MM.1S (cell line): ENCODE measurements around the gene UBE2D2.

Experiments used
- DNase-seq: peaks from one replicate; pipeline ENCODE4 v3.0.0-alpha.2; 2015
- H2AFZ ChIP-seq: fragments of 300-600 bp; sonication (generic); 2 replicates; pipeline ENCODE4 v1.6.0; 2016; ENCODE audit warnings: antibody characterized with exemption, low read length
- H3F3A ChIP-seq: fragments of 300-600 bp; sonication (generic); 2 replicates; pipeline ENCODE4 v1.6.1; 2016; ENCODE audit warnings: mild to moderate bottlenecking, antibody characterized with exemption, low read length, moderate library complexity, mixed read lengths; ENCODE audit not compliant: insufficient read depth
- H3K27ac ChIP-seq: fragments of 300-600 bp; sonication (generic); 2 replicates; pipeline ENCODE4 v1.5.1; 2016; ENCODE audit warnings: mild to moderate bottlenecking, low read length
- H3K27me3 ChIP-seq: fragments of 300-600 bp; sonication (generic); replicated peaks from 2 replicates; pipeline ENCODE4 v1.6.0; 2016; ENCODE audit warnings: low read length; ENCODE audit not compliant: insufficient read depth
- H3K36me3 ChIP-seq: fragments of 300-600 bp; sonication (generic); replicated peaks from 2 replicates; pipeline ENCODE4 v1.6.1; 2016; ENCODE audit warnings: mild to moderate bottlenecking, low read length, mixed read lengths; ENCODE audit not compliant: insufficient read depth
- H3K4me1 ChIP-seq: fragments of 300-600 bp; sonication (generic); 2 replicates; pipeline ENCODE4 v1.6.1; 2016; ENCODE audit warnings: low read length, mixed read lengths
- H3K4me2 ChIP-seq: fragments of 300-600 bp; sonication (generic); 2 replicates; pipeline ENCODE4 v1.6.0; 2016; ENCODE audit warnings: low read depth, low read length
- H3K4me3 ChIP-seq: fragments of 300-600 bp; sonication (generic); 2 replicates; pipeline ENCODE4 v1.5.1; 2016; ENCODE audit warnings: low read length, mixed read lengths
- H3K79me2 ChIP-seq: fragments of 300-600 bp; sonication (generic); 2 replicates; pipeline ENCODE4 v1.6.1; 2016; ENCODE audit warnings: mixed run types, low read length, mixed read lengths
- H3K9ac ChIP-seq: fragments of 300-600 bp; sonication (generic); 2 replicates; pipeline ENCODE4 v1.6.1; 2016; ENCODE audit warnings: low read length, mixed read lengths
- H3K9me2 ChIP-seq: fragments of 300-600 bp; sonication (generic); replicated peaks from 2 replicates; pipeline ENCODE4 v1.6.1; 2016; ENCODE audit warnings: mild to moderate bottlenecking, low read length, mixed read lengths; ENCODE audit not compliant: insufficient read depth
- H3K9me3 ChIP-seq: fragments of 300-600 bp; sonication (generic); replicated peaks from 2 replicates; pipeline ENCODE4 v1.6.1; 2016; ENCODE audit warnings: mild to moderate bottlenecking, low read length, mixed read lengths; ENCODE audit not compliant: insufficient read depth
- H4K20me1 ChIP-seq: fragments of 300-600 bp; sonication (generic); 2 replicates; pipeline ENCODE4 v1.6.1; 2016; ENCODE audit warnings: mild to moderate bottlenecking, low read length, moderate library complexity, mixed read lengths; ENCODE audit not compliant: insufficient read depth
- EZH2 ChIP-seq: fragments of 300-600 bp; sonication (generic); optimal IDR thresholded peaks from 2 replicates; pipeline ENCODE3; 2017; ENCODE audit warnings: low read depth, mild to moderate bottlenecking, antibody characterized with exemption, low read length, mixed read lengths
- EZH2phosphoT487 ChIP-seq: fragments of 300-600 bp; sonication (generic); IDR thresholded peaks from 2 replicates; pipeline ENCODE4 v1.6.1; 2018; ENCODE audit warnings: antibody characterized with exemption, low read length
- TF ChIP-seq, protein P1 (sequence below): fragments of 300-600 bp; sonication (generic); IDR thresholded peaks from 2 replicates; pipeline ENCODE4 v1.5.1; 2016; ENCODE audit warnings: antibody characterized with exemption, low read length, mixed read lengths

The UBE2D2 gene

DNA sequence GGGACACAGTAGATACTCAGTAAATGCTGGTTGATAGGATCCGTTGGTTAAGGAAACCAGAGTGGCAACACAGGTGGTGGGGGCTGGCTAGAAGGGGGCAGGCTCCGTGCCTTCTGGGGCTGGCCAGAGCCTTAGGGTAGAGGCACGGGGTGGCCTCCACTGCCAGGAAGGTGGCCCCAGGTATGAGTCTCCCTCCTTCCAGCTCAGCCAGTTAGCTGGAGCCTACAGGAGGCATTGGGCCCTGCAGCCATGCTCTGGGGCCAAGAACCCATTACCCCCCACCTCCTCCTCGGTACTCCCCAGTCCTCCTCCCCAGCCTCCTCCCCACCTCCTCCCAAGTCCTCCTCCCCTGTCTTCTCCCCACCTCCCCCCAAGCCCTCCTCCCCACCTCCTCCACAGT, 114.7 kb downstream of the UBE2D2 start:
- H3K79me2 ChIP-seq, result peaks cover 87% of the 10 kb centered on the region
- H3K4me1 ChIP-seq, result peaks cover 15% of the 10 kb centered on the region
- no peak overlapping the region for H3K27ac ChIP-seq
- no peak for TF ChIP-seq EZH2phosphoT487
- TF ChIP-seq EZH2, result no peak
- TF ChIP-seq, protein P1, sequence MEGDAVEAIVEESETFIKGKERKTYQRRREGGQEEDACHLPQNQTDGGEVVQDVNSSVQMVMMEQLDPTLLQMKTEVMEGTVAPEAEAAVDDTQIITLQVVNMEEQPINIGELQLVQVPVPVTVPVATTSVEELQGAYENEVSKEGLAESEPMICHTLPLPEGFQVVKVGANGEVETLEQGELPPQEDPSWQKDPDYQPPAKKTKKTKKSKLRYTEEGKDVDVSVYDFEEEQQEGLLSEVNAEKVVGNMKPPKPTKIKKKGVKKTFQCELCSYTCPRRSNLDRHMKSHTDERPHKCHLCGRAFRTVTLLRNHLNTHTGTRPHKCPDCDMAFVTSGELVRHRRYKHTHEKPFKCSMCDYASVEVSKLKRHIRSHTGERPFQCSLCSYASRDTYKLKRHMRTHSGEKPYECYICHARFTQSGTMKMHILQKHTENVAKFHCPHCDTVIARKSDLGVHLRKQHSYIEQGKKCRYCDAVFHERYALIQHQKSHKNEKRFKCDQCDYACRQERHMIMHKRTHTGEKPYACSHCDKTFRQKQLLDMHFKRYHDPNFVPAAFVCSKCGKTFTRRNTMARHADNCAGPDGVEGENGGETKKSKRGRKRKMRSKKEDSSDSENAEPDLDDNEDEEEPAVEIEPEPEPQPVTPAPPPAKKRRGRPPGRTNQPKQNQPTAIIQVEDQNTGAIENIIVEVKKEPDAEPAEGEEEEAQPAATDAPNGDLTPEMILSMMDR, result no peak
- no peak overlapping the region for H3K4me2 ChIP-seq
- no peaks in the 10 kb centered on the region for H3K27me3 ChIP-seq
- H4K20me1 ChIP-seq, result no peaks in the 10 kb centered on the region
- peaks cover 11% of the 10 kb centered on the region for H3F3A ChIP-seq
- H3K9ac ChIP-seq, result no peak overlapping the region
- no peaks in the 10 kb centered on the region for H3K36me3 ChIP-seq
- no peak overlapping the region for H2AFZ ChIP-seq
- no peaks in the 10 kb centered on the region for H3K9me3 ChIP-seq
- H3K9me2 ChIP-seq, result no peaks in the 10 kb centered on the region
- DNase-seq, result no peak
- H3K4me3 ChIP-seq, result no peak overlapping the region

DNA sequence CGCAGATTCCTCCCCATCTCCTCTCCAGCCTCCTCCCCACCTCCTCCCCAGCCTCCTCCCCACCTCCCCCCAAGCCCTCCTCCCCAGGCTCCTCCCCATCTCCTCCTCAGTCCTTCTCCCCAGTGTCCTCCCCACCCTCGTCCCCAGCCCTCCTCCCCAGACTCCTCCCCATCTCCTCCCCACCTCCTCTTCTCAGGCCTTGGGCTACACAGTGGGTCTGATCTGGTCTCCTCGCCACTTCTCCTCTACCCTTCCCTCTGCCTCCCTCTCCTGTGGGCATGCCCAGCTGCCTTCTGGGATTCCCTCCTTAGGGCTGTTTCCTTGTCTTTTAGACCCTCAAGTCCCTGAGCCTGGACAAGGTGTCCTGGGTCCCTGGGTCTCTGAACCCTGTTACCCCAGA, 115.3 kb downstream of the UBE2D2 start:
- H3K79me2 ChIP-seq, result peaks cover 82% of the 10 kb centered on the region

DNA sequence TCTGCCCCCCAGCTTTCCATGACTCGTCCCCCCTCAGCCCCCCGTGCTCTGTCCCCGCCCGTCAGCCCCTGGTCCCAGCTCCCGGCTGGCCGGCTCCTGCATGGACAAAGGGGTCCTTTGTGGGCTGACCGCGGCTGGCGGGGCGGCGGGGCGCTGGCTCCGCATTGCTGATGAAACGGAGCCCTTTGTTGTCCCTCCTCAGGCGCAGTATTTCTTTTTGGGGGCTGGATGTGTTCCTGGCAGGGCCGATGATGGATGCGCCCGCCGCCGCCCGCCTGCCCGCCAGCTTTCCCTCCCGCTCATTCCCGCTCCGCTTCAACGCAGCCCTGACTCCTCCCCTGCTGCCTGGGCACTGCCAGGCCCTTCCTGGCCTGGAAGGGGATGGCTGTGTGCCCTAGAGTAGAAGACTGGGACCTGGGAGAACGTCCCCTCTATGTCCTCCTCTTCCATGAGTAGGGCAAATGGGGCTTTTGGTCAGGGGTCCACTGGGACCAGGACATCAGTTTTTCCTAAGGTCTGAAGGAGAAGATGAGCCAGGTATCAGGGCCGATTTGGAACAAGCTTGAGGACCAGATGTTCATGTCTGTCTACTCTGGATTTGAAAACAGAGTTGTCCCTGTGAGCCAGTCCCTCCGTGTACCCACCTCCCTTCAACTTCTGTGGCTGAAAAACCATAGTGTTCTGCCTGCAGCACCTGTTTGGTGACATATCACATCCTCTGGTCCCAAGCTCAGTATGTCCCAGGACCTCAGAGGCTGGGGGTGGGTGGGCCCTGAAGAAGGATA, 116.0 kb downstream of the UBE2D2 start:
- DNase-seq, result no peak
- H3K4me3 ChIP-seq, result no peak overlapping the region
- no peaks in the 10 kb centered on the region for H3K9me3 ChIP-seq
- peaks cover 5% of the 10 kb centered on the region for H3K4me1 ChIP-seq
- H4K20me1 ChIP-seq, result no peaks in the 10 kb centered on the region
- no peaks in the 10 kb centered on the region for H3K27me3 ChIP-seq
- H3K9me2 ChIP-seq, result no peaks in the 10 kb centered on the region
- no peaks in the 10 kb centered on the region for H3K36me3 ChIP-seq
- H3K79me2 ChIP-seq, result peaks cover 80% of the 10 kb centered on the region
- no peak overlapping the region for H2AFZ ChIP-seq
- H3F3A ChIP-seq, result no peaks in the 10 kb centered on the region
- H3K4me2 ChIP-seq, result no peak overlapping the region
- no peak overlapping the region for H3K27ac ChIP-seq
- TF ChIP-seq, protein P1, result no peak
- no peak for TF ChIP-seq EZH2phosphoT487
- TF ChIP-seq EZH2, result no peak
- no peak overlapping the region for H3K9ac ChIP-seq

More for the DNA sequence above, 115.3 kb downstream of the UBE2D2 start:
- Histone ChIP-seq H2AFZ (no peak overlapping the region), H3K4me1 (peaks cover 10% of the 10 kb centered on the region), H3K27me3 (no peaks in the 10 kb centered on the region), H3K9ac (no peak overlapping the region), H3F3A (peaks cover 5% of the 10 kb centered on the region), H3K4me3 (no peak overlapping the region), H3K36me3 (no peaks in the 10 kb centered on the region), H4K20me1 (no peaks in the 10 kb centered on the region), H3K9me3 (no peaks in the 10 kb centered on the region), H3K27ac (no peak overlapping the region), H3K9me2 (no peaks in the 10 kb centered on the region), H3K4me2 (no peak overlapping the region)
- DNase-seq, result no peak
- TF ChIP-seq, protein P1, result no peak
- TF ChIP-seq EZH2 (no peak), EZH2phosphoT487 (no peak)
